Measurements from ENCODE around the gene COBL.

DNA sequence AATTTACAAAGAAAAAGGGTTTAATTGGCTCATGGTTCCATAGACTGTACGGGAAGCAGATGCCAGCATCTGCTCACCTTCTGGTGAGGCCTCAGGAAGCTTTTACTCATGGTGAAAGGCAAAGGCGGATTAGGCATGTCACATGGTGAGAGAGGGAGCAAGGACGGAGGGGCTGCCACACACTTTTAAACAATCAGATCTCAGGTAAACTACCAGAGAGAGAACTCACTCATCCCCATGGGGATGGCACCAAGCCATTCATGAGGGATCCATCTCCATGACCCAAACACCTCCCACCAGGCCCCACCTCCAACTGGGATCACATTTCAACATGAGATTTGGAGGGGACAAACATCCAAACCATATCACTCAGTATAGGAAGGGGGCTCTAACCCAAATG, 183.9 kb downstream of the COBL start:
- TF ChIP-seq CREB1 (IDR thresholded peaks at IDR 0.05; ENCODE audit: low read depth): no peak
- TF ChIP-seq YY1 (IDR thresholded peaks at IDR 0.05; ENCODE audit: low read depth): no peak
- TF ChIP-seq, protein P1, sequence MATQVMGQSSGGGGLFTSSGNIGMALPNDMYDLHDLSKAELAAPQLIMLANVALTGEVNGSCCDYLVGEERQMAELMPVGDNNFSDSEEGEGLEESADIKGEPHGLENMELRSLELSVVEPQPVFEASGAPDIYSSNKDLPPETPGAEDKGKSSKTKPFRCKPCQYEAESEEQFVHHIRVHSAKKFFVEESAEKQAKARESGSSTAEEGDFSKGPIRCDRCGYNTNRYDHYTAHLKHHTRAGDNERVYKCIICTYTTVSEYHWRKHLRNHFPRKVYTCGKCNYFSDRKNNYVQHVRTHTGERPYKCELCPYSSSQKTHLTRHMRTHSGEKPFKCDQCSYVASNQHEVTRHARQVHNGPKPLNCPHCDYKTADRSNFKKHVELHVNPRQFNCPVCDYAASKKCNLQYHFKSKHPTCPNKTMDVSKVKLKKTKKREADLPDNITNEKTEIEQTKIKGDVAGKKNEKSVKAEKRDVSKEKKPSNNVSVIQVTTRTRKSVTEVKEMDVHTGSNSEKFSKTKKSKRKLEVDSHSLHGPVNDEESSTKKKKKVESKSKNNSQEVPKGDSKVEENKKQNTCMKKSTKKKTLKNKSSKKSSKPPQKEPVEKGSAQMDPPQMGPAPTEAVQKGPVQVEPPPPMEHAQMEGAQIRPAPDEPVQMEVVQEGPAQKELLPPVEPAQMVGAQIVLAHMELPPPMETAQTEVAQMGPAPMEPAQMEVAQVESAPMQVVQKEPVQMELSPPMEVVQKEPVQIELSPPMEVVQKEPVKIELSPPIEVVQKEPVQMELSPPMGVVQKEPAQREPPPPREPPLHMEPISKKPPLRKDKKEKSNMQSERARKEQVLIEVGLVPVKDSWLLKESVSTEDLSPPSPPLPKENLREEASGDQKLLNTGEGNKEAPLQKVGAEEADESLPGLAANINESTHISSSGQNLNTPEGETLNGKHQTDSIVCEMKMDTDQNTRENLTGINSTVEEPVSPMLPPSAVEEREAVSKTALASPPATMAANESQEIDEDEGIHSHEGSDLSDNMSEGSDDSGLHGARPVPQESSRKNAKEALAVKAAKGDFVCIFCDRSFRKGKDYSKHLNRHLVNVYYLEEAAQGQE (IDR thresholded peaks at IDR 0.05; ENCODE audit: low read depth): no peak
- no peak for TF ChIP-seq CEBPB (IDR thresholded peaks at IDR 0.05)
